ENCODE results near the gene EVI5.

GRCh38 chr1:92834617-92835016 is 49.7 kb upstream of the EVI5 start:
- TF ChIP-seq YY1 (IDR thresholded peaks at IDR 0.05; ENCODE audit: insufficient read depth, insufficient read length) (no peak), ZNF274 (IDR thresholded peaks at IDR 0.05; ENCODE audit: low read depth, low read length) (no peak), SUZ12 (IDR thresholded peaks at IDR 0.05; ENCODE audit: extremely low read depth, insufficient read depth, insufficient read length) (no peak)
